SU-DHL-6 (cell line): ENCODE measurements around the gene FNDC7.

Source experiments
- EZH2phosphoT487 ChIP-seq: fragments of 200-600 bp; sonication (generic), shearing (Covaris generic); conservative IDR thresholded peaks from 2 replicates; pipeline ENCODE4 v1.6.1; 2018; ENCODE audit warnings: mild to moderate bottlenecking, antibody characterized with exemption, low read length, moderate library complexity, mixed read lengths
- TF ChIP-seq, protein P1 (sequence below): fragments of 200-600 bp; sonication (generic); IDR thresholded peaks from one replicate; pipeline ENCODE4 v1.5.1; 2017; ENCODE audit warnings: antibody characterized with exemption, mild to moderate bottlenecking, low read length, moderate library complexity; ENCODE audit not compliant: insufficient read depth, poor library complexity, severe bottlenecking

GRCh38 chr1:108779455-108779854 lies 66.7 kb downstream of the FNDC7 start:
- TF ChIP-seq, protein P1, sequence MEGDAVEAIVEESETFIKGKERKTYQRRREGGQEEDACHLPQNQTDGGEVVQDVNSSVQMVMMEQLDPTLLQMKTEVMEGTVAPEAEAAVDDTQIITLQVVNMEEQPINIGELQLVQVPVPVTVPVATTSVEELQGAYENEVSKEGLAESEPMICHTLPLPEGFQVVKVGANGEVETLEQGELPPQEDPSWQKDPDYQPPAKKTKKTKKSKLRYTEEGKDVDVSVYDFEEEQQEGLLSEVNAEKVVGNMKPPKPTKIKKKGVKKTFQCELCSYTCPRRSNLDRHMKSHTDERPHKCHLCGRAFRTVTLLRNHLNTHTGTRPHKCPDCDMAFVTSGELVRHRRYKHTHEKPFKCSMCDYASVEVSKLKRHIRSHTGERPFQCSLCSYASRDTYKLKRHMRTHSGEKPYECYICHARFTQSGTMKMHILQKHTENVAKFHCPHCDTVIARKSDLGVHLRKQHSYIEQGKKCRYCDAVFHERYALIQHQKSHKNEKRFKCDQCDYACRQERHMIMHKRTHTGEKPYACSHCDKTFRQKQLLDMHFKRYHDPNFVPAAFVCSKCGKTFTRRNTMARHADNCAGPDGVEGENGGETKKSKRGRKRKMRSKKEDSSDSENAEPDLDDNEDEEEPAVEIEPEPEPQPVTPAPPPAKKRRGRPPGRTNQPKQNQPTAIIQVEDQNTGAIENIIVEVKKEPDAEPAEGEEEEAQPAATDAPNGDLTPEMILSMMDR, result no peak
- TF ChIP-seq EZH2phosphoT487, result no peak
